ENCODE data around the gene SLC49A4. TPM values are rescaled to one million over a fixed set of nuclear protein-coding genes. Genes with fewer than 3 reads are reported as not detected.

The SLC49A4 gene
- total RNA-seq, 1 experiment from 2014 or later, result 16.1 TPM

DNA sequence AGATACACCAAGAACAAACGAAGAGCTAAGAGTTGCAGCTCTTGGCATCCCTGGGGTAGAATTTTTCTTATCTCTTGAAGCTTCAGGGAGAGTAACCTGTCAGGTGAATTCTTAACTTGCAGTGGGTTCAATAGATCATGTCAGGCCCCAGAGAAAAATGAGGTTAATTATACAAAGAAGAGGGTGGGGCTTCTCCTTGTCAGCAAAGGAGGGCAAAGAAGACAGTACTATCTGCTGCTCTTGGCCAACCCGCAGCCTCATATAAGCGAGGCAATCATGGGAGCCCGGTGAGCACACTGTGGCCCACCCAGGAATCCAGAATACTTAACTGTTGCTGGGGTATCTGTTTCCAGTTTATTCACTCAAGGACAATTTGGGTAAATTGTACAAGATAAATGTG, 122.5 kb downstream of the SLC49A4 start:
- TF ChIP-seq, protein P1, sequence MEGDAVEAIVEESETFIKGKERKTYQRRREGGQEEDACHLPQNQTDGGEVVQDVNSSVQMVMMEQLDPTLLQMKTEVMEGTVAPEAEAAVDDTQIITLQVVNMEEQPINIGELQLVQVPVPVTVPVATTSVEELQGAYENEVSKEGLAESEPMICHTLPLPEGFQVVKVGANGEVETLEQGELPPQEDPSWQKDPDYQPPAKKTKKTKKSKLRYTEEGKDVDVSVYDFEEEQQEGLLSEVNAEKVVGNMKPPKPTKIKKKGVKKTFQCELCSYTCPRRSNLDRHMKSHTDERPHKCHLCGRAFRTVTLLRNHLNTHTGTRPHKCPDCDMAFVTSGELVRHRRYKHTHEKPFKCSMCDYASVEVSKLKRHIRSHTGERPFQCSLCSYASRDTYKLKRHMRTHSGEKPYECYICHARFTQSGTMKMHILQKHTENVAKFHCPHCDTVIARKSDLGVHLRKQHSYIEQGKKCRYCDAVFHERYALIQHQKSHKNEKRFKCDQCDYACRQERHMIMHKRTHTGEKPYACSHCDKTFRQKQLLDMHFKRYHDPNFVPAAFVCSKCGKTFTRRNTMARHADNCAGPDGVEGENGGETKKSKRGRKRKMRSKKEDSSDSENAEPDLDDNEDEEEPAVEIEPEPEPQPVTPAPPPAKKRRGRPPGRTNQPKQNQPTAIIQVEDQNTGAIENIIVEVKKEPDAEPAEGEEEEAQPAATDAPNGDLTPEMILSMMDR (IDR thresholded peaks at IDR 0.05; ENCODE audit: unreplicated experiment), result no peak
- Mint-ChIP-seq H3K27ac (ENCODE audit: unreplicated experiment) (no peak overlapping the region), H3K4me1 (ENCODE audit: low read depth, unreplicated experiment) (no peaks in the 10 kb centered on the region), H3K27me3 (ENCODE audit: unreplicated experiment) (peaks cover 51% of the 10 kb centered on the region), H3K36me3 (ENCODE audit: insufficient read depth, unreplicated experiment) (no peaks in the 10 kb centered on the region), H3K9me3 (ENCODE audit: low read depth, unreplicated experiment) (no peaks in the 10 kb centered on the region), H3K4me3 (ENCODE audit: low read depth, unreplicated experiment) (no peak overlapping the region)
- CTCF ChIA-PET, result no interaction called here
- intact Hi-C loops (cut with micrococcal nuclease; ENCODE audit: unreplicated experiment), result no loop called here
- BruUV-seq (replicated peaks), result no TSS peak
- no peak for DNase-seq

DNA sequence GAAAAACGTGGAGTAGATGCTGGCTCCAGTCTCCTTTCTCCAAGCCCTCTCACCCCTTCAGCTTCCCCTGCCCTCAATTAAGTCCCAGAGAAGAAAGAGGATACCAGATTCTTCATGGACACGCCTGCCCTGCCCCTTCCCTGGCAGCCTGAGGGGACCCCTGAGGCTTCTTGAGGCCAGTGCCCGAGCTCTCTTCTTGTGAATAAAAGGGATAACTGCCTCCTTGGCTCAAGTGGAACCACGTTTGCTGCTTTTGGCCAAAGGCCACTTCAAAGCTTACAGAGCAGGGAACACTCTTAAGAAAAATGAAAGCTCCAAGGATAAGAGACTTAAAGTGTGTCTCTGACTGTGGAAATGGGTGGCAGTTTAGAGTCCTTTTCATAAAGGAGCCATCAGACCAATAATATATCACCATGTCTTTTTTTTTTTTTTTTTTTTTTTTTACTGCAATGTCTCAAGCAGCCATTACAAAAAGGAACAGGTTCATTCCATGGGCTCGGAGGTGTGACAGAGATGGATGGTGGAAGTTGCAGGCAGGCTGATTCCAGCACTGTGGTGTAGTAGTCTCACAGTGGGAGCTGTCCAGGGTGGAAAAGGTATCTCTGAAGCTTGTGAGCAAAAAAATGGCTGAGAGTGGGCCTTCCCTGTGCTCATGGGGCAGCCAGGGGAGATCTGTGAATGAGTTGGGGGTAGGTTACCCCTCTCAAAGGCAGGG, 123.9 kb downstream of the SLC49A4 start:
- intact Hi-C loops (cut with micrococcal nuclease; ENCODE audit: unreplicated experiment), result no loop called here
- Mint-ChIP-seq H3K9me3 (ENCODE audit: low read depth, unreplicated experiment) (no peaks in the 10 kb centered on the region), H3K36me3 (ENCODE audit: insufficient read depth, unreplicated experiment) (no peaks in the 10 kb centered on the region), H3K27ac (ENCODE audit: unreplicated experiment) (no peak overlapping the region), H3K4me3 (ENCODE audit: low read depth, unreplicated experiment) (no peak overlapping the region), H3K4me1 (ENCODE audit: low read depth, unreplicated experiment) (no peaks in the 10 kb centered on the region), H3K27me3 (ENCODE audit: unreplicated experiment) (peaks cover 51% of the 10 kb centered on the region)
- no peak for DNase-seq
- CTCF ChIA-PET, result no interaction called here
- no TSS peak for BruUV-seq (replicated peaks)
- TF ChIP-seq, protein P1 (IDR thresholded peaks at IDR 0.05; ENCODE audit: unreplicated experiment), result no peak

DNA sequence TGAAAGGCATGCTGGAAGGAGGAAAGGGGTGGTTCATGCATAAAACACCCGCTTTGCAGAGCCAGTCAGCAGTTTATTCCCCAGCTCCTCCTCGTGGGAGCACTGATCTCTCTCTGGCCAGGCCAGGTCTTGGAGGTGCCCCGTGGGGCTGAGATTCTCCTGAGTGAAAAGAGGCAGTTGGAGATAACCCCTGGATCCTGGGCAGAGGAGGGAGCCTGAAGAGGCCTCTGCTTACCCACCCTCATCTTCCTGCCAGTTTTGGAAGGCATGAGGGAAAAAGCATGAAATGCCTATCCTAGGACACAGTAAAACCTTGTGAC, 124.4 kb downstream of the SLC49A4 start:
- CTCF ChIA-PET, result no interaction called here
- H3K4me1 Mint-ChIP-seq (ENCODE audit: low read depth, unreplicated experiment), result no peaks in the 10 kb centered on the region
- no peak overlapping the region for H3K27ac Mint-ChIP-seq (ENCODE audit: unreplicated experiment)
- no peaks in the 10 kb centered on the region for H3K9me3 Mint-ChIP-seq (ENCODE audit: low read depth, unreplicated experiment)
- H3K27me3 Mint-ChIP-seq (ENCODE audit: unreplicated experiment), result peaks cover 51% of the 10 kb centered on the region
- no peak overlapping the region for H3K4me3 Mint-ChIP-seq (ENCODE audit: low read depth, unreplicated experiment)
- DNase-seq, result no peak
- TF ChIP-seq, protein P1 (IDR thresholded peaks at IDR 0.05; ENCODE audit: unreplicated experiment), result no peak
- intact Hi-C loops (cut with micrococcal nuclease; ENCODE audit: unreplicated experiment), result no loop called here
- no TSS peak for BruUV-seq (replicated peaks)
- no peaks in the 10 kb centered on the region for H3K36me3 Mint-ChIP-seq (ENCODE audit: insufficient read depth, unreplicated experiment)

DNA sequence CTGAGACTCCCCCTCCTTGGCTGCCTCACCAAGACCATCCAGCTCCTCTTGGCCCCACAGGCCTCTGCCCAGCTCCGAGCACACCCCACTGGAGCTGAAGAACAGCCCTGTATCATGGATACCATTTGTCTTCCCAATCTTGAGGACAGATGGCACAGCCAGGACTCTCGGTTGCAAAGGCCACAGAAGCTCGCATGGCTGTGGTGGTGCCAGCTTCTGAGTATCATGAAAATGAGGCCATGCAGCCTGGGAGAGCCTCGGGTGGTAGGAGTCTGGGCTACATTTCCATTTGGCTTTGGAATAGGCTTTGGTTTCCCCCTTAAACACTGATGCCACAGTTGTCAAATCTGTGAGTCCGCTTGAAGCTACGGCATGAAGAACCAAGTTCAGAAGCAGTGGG, 126.1 kb downstream of the SLC49A4 start:
- no peak overlapping the region for H3K4me3 Mint-ChIP-seq (ENCODE audit: low read depth, unreplicated experiment)
- BruUV-seq (replicated peaks), result no TSS peak
- H3K9me3 Mint-ChIP-seq (ENCODE audit: low read depth, unreplicated experiment), result no peaks in the 10 kb centered on the region
- no peaks in the 10 kb centered on the region for H3K36me3 Mint-ChIP-seq (ENCODE audit: insufficient read depth, unreplicated experiment)
- no peak overlapping the region for H3K27ac Mint-ChIP-seq (ENCODE audit: unreplicated experiment)
- H3K4me1 Mint-ChIP-seq (ENCODE audit: low read depth, unreplicated experiment), result no peaks in the 10 kb centered on the region
- H3K27me3 Mint-ChIP-seq (ENCODE audit: unreplicated experiment), result peaks cover 50% of the 10 kb centered on the region
- no peak for DNase-seq
- intact Hi-C loops (cut with micrococcal nuclease; ENCODE audit: unreplicated experiment), result no loop called here
- CTCF ChIA-PET, result no interaction called here
- TF ChIP-seq, protein P1 (IDR thresholded peaks at IDR 0.05; ENCODE audit: unreplicated experiment), result no peak

All from Calu3 (cell line).